Neutrophil (primary cell): ENCODE measurements around the gene TMEM109.

ENCODE experiments used
- H3K27ac ChIP-seq: fragments of 200-600 bp; sonication (generic); 2 replicates; pipeline ENCODE4 v1.5.1; 2016; ENCODE audit warnings: mild to moderate bottlenecking, moderate library complexity
- H3K27me3 ChIP-seq: fragments of 200-600 bp; sonication (generic); 2 replicates; pipeline ENCODE4 v1.6.0; 2016; ENCODE audit warnings: mild to moderate bottlenecking
- H3K36me3 ChIP-seq: fragments of 200-600 bp; sonication (generic); 2 replicates; pipeline ENCODE4 v1.5.1; 2017
- H3K4me1 ChIP-seq, 2 experiments: fragments of 200-600 bp in 1 of 2; sonication (generic) in 1 of 2; 1 replicate in 1 of 2; 2 replicates in 1 of 2; pipeline versions ENCODE4 v1.5.1 to v1.6.1; 2013 to 2016; ENCODE audit warnings: low read depth in 1 of 2, low read length in 1 of 2, mild to moderate bottlenecking in 1 of 2, moderate library complexity in 1 of 2; ENCODE audit not compliant: control insufficient read depth in 1 of 2, insufficient read depth in 1 of 2
- H3K4me3 ChIP-seq, 2 experiments: fragments of 200-600 bp in 1 of 2; sonication (generic) in 1 of 2; 1 replicate in 1 of 2; 2 replicates in 1 of 2; pipeline ENCODE4 v1.5.1; 2013 to 2016; ENCODE audit warnings: low read depth in 1 of 2, low read length in 1 of 2, mild to moderate bottlenecking in 1 of 2, moderate library complexity in 1 of 2
- H3K9me3 ChIP-seq: fragments of 200-600 bp; sonication (generic); 2 replicates; pipeline ENCODE4 v1.5.1; 2016
- TF ChIP-seq, protein P1 (sequence below): fragments of 200-600 bp; sonication (generic); IDR thresholded peaks from 2 replicates; pipeline ENCODE4 v1.5.1; 2016; ENCODE audit warnings: antibody characterized with exemption

The TMEM109 gene

GRCh38 chr11:60915248-60915914 lies 1.4 kb downstream of the TMEM109 start:
- H3K27ac ChIP-seq, result no peak overlapping the region
- peak overlapping the region; percentile 85 to 93 for H3K4me3 ChIP-seq
- TF ChIP-seq, protein P1, sequence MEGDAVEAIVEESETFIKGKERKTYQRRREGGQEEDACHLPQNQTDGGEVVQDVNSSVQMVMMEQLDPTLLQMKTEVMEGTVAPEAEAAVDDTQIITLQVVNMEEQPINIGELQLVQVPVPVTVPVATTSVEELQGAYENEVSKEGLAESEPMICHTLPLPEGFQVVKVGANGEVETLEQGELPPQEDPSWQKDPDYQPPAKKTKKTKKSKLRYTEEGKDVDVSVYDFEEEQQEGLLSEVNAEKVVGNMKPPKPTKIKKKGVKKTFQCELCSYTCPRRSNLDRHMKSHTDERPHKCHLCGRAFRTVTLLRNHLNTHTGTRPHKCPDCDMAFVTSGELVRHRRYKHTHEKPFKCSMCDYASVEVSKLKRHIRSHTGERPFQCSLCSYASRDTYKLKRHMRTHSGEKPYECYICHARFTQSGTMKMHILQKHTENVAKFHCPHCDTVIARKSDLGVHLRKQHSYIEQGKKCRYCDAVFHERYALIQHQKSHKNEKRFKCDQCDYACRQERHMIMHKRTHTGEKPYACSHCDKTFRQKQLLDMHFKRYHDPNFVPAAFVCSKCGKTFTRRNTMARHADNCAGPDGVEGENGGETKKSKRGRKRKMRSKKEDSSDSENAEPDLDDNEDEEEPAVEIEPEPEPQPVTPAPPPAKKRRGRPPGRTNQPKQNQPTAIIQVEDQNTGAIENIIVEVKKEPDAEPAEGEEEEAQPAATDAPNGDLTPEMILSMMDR, result no peak
- H3K4me1 ChIP-seq, result peaks cover 25 to 28% of the 10 kb centered on the region in 2 experiments
- H3K9me3 ChIP-seq, result no peaks in the 10 kb centered on the region
- H3K27me3 ChIP-seq, result peaks cover 30% of the 10 kb centered on the region
- peaks cover 5% of the 10 kb centered on the region for H3K36me3 ChIP-seq

GRCh38 chr11:60916669-60917206 lies 2.8 kb downstream of the TMEM109 start:
- Histone ChIP-seq H3K4me1 (peaks cover 25 to 28% of the 10 kb centered on the region in 2 experiments), H3K9me3 (no peaks in the 10 kb centered on the region), H3K36me3 (peaks cover 19% of the 10 kb centered on the region), H3K27ac (no peak overlapping the region), H3K27me3 (peaks cover 30% of the 10 kb centered on the region), H3K4me3 (no peak overlapping the region)
- TF ChIP-seq, protein P1, result no peak

DNA sequence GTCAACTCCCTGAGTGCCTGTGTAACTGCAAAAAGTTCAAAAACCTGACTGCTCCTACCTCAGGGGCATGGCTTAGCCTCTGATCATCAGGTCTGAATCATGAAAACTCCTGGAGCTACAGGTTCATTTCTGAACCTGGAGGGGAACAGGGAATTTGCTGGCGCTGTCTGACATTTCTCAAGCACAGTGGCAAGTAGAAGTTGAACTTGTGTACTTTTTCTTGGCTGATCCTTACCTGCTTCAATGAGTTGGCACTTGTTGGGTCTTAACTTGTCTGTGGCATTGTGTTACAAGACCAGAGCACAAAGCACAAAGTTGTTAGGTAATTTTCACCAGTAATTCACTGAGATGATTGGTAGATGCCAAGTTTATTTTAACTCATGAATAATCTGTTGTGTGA lies 3.3 kb downstream of the TMEM109 start:
- no peak overlapping the region for H3K27ac ChIP-seq
- no peak overlapping the region for H3K4me3 ChIP-seq
- H3K4me1 ChIP-seq, result peaks cover 25 to 28% of the 10 kb centered on the region in 2 experiments
- no peaks in the 10 kb centered on the region for H3K9me3 ChIP-seq
- H3K27me3 ChIP-seq, result peaks cover 30% of the 10 kb centered on the region
- TF ChIP-seq, protein P1, result no peak
- peaks cover 24% of the 10 kb centered on the region for H3K36me3 ChIP-seq

GRCh38 chr11:60918251-60918938 lies 4.4 kb downstream of the TMEM109 start:
- Histone ChIP-seq H3K27me3 (peaks cover 39% of the 10 kb centered on the region), H3K4me3 (no peak overlapping the region), H3K9me3 (no peaks in the 10 kb centered on the region), H3K4me1 (peaks cover 23 to 26% of the 10 kb centered on the region in 2 experiments), H3K27ac (no peak overlapping the region), H3K36me3 (peaks cover 27% of the 10 kb centered on the region)
- TF ChIP-seq, protein P1, result no peak

- Histone ChIP-seq H3K27ac (no peak overlapping the region), H3K4me3 (no peak overlapping the region)
- TF ChIP-seq, protein P1, result no peak
These were observed 4.9 kb downstream of the TMEM109 start for GRCh38 chr11:60918939-60919265.

More at GRCh38 chr11:60918939-60919265, 4.9 kb downstream of the TMEM109 start:
- H3K36me3 ChIP-seq, result peaks cover 27% of the 10 kb centered on the region
- peaks cover 44% of the 10 kb centered on the region for H3K27me3 ChIP-seq
- peaks cover 19 to 21% of the 10 kb centered on the region in 2 experiments for H3K4me1 ChIP-seq
- H3K9me3 ChIP-seq, result no peaks in the 10 kb centered on the region
